Hepatic stellate cell (primary cell): ENCODE measurements around the gene DLG1.
A peak's percentile ranks its signal among the peaks of the same experiment; 100 is the strongest.

ENCODE experiments used
- DNase-seq: peaks from one replicate; pipeline ENCODE4 v3.0.0; 2011; ENCODE audit warnings: low spot score

Gene DLG1

DNA sequence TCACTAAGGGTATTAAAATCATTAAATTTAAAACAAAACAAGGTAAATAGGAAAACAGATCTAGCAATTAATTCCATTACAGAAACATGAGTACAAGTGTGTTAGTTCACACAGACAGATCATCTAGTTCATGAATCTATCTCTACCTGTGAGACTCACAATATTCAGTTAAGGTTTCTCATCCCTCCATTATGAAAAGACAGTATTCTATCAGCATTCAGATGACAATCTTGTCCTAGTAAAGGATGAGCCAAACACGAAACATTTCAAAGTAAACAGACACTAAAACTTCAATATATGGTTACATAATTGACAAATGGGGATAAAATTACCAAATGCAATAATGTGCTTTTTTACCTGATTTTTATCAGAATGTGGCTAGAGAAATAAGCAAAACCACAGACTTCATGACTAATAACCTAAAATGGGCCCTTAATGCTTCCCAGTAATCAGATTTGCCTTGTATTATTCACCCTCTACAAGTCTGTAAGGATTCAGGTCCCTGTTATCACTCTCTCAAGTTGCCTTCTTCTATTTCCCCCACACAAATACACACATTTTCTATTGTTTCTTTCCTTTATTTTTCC, 126.8 kb downstream of the DLG1 start:
- no peak for DNase-seq

DNA sequence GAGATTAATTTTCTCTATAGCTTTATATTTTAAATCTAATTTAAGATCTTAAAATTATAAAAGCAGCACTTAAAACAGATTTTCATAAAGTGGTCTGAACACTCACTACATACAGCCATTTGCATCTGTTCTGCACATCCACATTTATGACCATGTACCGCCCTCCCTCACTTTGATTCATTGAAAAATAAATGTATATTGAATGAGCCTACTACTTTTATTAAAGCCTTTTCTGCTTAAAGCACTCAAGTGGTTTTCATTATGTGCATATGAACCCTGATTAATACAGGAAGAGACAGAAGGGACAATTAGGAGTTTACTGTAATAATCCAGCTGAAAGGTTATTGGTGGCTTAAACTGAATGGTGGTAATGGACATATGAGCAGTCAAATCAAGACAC, 129.4 kb downstream of the DLG1 start:
- DNase-seq = no peak

DNA sequence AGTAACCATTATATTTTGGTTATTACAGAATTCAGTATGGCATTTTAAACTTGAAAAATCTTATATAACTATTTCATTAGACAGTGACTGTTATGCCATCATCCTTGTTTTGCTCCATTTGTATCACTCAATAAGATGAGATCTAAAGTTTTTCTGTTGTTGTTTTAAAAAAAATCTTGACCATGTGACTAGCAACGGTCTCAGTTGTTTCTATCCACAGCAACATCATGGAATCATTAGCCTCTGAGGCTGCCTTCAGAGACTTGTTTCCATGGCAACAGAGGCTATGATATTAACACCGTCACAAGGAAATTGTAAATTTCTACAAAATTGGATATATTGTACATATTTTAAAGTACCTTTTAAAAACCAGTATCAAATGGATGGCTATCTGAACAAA, 129.8 kb downstream of the DLG1 start:
- DNase-seq = no peak

DNA sequence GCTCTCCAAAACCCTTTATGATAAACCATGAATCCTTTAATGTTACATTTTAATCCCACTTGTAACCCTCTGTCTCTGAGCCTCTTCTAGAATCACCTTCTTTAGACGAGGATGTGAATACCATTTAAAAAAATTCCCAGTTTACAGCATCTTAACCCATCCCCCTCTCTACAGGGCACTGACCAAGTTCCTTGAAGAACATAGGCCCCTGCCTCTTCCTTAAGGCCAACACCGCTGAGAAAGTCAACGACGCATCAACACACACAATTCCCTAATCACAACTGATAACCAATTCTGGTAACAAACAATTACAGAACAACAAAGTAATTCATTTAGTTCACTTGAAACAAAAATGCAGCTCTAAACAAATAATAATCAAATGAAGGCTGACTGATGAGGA, 130.3 kb downstream of the DLG1 start:
- DNase-seq = no peak

DNA sequence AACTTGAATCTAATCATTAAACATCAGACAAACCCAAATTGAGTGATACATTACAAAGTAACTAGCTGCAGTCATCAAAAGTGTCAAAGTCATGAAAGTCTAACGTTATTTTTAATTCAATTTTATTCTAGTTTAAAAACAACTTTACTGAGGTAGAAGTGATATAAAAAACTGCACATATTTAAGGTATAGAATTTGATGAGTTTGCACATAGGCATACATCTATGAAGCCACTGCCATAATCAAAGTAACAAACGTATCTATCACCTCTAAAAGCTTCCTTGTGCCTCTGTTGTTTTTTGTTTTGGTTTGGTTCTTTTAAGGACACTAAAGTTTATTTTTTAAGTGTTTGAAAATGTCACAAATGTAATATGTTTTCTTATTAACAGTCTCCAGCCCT, 130.9 kb downstream of the DLG1 start:
- DNase-seq = no peak

DNA sequence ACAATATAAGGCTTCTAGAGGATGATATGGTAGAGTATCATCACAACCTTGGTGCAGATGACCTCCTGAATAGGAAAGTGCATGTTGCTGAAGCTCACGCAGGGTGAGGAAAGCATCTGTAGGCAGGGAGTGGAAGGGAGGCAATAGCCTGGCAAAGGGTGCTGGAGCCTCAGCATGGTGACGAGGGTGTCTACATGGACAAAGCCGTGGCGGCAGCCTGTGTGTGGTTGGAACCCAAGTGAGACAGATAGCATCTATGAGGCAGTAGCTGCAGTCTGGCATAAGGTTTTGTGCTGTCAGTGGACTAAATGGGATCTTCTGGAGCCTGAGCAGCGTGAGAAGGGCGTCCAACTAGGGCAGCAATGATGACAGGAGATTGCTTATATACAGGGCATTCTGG, 132.5 kb downstream of the DLG1 start:
- no peak for DNase-seq

DNA sequence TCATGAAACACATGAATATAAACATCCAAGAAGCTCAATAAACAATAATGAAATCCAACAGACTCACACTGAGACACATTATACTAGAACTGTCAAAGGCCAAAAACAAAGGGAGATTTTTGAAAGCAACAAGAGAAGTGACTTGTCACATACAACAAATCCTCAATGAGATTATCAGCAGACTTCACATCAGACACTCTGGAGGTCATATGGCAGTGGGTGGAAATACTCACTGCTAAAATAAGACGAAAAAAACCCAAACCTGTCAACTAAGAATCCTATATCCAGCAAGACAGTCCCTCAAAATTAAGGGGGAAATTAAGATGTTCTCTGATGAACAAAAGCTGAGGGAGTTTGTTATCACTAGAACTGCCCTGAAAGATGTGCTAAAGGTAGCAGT, 143.4 kb downstream of the DLG1 start:
- no peak for DNase-seq

DNA sequence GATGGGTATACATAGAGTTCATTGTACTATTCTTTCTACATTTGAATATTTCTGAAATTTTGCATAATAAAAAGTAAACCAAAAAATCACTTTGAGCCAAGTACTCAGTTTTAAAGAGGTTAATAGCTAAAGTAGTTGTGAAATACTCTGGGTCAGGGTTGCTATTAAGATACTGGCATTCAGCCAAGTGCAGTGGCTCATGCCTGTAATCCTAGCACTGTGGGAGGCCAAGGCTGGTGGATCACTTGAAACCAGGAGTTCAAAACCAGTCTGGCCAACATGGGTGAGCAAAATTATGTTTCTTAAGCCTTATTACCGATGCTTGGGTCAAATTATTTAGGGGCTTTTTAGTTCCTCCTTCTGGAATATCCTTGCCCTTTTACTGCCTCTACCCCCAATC, 146.8 kb downstream of the DLG1 start:
- peak; percentile 4 for DNase-seq

DNA sequence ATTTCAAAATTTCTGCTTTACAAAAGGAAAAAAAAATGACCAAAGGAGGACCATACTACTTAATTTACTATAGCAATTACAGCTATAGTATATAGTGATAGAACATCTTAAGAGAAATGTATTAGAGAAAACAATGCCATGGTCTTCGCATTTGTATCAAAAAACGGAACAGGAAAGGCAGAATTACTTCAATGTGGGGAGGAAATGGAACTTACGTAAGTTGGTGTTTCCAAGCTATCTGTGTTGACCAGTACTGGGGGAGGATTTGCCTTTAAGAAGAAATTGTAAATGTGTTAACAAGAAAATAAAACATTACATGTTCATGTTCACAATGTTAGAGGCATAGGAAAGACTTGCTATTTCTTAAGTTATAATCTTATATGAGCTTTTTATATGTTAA, 148.9 kb downstream of the DLG1 start:
- no peak for DNase-seq

DNA sequence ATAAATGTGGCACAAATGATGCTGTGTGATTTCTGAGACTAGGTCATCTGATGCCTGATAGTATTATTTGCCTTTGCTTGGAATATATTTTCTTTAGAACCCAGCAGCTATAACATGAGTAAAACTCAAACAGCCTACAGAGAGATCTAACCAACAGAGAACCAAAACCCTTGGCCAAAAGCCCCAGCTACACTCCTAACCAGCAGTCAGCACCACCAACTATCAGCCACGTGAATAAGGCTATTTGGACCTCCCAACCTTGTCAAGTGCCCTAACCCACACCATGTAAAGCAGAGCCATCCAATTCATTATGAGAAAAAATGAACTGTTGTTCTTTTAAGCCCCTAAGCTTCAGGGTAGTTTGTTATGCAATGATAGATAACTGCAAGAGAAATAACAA, 154.2 kb downstream of the DLG1 start:
- no peak for DNase-seq

DNA sequence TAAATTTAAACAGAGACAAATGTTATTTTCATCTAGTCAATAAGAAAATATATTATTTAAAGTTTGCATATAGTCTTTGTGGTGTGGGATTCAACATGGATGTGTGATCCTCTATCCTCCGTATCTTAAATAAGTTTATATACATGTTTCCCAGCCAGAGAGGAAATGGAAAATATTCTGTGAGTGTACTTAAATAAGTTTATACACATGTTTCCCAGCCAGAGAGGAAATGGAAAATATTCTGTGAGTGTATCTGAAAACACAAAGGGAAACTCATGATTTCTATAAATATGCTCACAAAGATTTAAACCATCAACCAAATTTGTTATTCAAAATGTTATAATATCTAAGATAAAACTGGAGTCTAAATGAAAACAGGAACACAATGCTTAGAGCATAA, 158.8 kb downstream of the DLG1 start:
- no peak for DNase-seq

DNA sequence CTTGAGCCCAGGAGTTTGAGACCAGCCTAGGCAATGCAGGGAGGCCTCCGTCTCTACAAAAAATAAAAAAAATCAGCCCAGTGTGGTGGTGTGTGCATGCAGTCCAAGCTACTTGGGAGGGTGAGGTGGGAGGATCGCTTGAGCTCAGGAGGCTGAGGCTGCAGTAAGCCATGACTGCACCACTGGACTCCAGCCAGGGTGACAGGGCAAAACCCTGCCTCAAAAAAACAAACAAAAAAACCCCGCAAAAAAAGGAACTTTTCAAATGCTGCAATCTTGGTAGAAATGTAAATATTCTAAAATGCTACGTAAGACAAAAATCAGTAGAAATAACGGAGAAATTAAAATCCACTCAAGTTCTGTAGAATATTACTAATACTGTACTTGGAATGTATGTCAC, 160.7 kb downstream of the DLG1 start:
- DNase-seq = no peak

DNA sequence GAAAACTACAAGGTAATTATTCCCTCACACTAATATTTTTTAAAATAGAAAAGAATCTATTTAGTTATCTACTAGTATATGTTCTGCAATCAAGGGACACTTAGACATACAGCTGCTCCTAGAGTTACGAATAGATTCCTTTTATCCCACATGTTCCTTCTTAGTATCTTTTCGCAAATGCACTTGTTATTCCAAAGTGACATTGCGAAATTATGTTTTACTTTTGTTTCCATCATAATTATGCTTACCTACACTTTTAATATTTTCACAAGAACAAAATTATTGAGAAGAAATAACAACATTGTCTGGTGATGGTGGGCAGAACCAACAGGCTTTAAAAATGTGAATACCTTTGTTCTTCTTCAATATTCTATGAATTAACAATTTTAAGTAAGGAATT, 161.7 kb downstream of the DLG1 start:
- DNase-seq = no peak

DNA sequence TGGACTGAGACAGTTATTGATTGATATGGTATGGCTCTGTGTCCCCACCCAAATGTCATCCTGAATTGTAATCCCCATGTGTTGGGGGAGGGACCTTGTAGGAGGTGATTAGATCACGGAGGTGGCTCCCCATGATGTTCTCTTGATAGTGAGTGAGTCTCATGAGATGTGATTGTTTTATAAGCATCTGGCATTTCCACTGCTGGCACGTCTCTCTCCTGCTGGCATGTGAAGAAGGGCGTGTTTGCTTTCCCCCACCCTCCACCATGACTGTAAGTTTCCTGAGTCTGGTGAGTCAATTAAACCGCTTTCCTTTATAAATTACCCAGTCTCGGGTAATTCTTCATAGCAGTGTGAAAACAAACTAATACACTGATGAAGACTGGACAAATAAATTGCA, 163.2 kb downstream of the DLG1 start:
- no peak for DNase-seq

DNA sequence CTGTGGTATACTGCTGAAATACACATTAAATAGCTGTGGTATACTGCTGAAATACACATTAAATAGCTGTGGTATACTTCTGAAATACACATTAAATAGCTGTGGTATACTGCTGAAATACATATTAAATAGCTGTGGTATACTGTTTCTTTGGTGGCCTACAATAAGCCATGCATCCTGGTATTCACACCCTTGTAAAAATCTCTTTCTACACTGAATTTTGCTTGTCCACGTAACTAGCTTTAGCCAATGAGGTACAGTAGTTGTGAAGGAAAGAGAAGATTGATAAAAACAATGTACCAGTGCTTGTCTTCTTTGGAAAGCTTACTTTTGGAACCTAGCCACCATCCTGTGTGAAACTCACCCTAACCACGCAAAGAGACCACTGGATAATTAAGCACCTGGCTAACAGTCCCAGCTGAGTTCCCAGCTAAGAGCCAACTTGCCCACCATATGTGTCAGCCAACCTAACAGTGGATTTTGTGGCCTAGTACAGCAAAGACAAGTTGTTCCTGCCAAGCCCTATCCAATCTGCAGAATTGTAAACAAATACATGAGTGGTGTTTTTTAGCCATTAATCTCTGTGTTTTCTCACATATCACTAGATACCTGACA, 165.4 kb downstream of the DLG1 start:
- no peak for DNase-seq

DNA sequence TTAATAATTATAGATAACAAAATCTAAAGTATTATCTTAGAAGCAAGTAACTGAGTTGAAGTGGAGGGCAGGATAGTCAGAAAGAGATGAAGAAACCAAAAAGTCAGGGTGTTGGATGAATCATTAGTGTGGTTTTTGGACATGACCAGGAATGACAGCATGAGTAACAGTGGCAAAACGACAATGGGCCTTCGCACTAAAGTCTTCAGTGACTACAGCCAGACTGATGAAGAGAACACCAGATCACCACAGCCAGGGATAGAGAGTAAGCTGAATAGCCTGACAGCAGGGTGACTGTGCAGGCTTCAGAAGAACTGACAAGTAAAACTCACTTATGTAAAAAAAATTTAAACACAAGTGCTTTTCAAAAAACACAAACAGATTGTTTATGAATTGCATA, 172.8 kb downstream of the DLG1 start:
- no peak for DNase-seq

DNA sequence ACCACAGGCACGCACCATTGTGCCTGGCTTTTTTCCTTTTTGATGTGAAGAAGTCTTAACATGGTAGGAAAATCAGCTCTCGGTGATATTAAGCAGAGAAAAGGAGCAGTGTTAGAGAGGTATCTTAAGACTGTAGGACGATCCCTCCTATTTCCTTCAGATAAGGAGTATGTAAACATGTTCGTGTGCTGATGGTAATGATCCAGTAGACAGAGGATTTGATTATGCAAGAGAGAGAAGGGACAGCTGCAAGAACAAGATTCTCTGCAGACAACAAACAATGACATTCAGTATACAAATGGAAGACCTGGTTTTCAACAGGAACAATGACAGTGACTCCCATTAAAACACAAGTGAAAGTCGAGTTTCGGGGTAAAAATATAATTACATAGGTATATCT, 173.7 kb downstream of the DLG1 start:
- no peak for DNase-seq

DNA sequence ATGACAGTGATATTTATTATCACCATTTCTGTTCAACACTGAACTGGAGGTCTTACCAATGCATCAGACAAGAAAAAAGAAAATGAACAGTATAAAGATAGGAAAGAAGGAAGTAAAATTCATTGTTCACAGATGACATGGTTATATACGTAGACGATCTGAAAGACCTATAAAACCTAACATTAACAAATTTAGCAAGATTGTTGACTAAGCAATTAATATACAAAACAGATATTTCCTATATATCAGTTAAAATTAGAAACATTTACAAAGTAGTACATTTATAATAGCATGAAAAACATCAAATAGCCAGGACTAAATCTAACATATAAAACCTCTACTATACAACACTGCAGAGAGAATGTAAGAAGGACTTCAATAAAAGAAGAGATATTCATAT, 176.0 kb downstream of the DLG1 start:
- no peak for DNase-seq

DNA sequence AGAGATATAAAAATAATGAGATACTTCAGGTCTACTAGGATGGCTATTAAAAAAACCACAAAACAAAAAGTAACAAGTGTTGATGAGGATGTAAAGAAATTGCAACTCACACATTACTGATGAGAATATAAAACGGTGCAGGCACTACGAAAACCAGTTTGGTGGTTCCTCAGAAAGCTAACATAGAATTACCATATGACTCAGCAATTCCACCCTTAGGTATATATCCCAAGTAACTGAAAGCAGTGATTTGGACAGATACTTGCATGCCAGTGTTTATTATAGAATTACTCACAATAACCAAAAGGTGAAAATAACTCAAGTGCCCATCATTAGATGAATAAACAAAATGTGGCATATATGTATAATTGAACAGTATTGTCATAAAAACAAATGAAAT, 181.3 kb downstream of the DLG1 start:
- DNase-seq = no peak

DNA sequence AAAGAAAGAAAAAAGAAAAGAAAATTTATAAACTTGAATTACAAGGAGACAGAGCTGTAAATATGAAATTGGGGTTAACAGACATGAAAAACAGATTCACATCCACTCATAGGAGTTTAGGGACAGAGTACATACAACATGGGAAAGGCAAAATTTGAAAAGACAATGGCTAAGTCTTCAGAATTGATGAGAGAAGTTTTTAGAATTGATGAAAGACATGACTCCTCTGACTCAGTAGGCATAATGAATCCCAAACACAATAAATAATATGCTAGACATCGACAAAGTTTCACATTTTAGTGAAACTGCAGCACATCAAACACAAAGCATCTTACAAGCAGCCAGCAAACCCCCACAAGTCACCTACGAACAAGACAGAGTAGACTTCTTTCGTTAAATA, 184.4 kb downstream of the DLG1 start:
- DNase-seq = no peak

DNA sequence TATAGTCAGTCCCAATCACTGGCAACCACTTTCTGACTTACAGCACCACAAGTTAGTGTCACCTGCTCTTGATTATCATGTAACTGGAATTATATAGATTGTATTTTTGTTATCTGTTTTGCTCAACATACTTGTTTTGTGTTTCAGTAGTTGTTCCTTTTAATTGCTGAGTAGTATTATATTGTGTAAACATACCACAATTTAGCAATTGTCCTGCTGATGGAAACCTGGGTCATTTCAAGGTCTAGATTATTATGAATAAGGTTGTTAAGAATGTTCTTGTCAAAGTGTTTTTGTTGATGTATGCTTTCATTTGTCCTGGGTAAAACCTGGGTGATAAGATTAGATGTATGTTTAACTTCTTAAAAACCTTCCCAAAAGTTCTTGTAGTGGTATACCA, 186.7 kb downstream of the DLG1 start:
- no peak for DNase-seq

DNA sequence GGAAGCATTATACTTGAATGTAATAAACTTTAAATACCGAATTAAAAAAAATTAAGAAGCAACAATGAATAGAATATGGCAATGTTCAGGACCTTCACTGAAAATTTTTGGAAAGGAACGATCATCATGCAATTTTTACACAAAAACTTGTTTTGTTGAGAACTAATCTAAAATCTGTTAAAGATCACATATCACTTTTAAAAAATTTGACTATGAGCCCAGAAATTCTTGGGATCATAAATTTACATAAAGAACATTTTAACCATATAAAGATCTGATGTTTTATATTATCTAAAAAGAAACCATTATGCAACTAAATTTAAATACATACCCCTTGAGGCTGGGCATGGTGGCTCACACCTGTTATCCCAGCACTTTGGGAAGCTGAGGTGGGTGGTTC, 192.6 kb downstream of the DLG1 start:
- DNase-seq = no peak

DNA sequence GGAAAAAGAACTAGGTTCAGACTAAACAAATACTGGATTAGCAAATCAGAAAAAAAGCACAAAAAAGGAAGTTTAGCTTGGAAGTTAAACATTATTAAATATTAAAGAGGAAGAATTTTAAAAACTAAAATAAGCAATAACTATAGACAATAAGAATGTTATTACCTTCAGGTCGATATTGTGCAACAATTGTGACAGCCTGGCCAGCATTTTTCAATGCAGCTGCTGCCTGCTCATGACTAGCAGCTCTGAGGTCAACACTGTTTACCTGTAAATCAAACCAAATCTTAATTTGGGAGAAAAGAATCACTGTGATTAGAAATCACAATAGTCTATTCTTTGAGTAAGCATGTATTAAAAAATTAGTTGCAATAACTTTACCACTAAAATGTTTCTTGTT, 193.7 kb downstream of the DLG1 start:
- DNase-seq = no peak

DNA sequence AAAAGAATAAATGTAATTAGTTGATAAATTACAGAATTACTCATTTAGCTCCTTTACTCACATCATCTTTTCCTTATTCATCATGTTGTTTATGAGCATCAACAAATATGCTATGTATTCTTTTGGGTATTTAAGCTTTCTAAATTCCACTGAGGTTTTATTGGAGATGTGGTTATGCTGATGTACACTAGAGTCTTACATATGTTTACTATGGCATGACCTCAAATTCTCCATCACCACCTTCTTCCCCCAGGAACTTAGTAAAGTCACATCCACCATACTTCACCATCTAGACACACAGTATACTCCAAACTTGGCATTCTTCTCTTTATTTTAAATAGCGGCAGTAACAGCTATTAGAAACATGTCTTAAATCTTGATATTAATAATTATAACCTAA, 194.6 kb downstream of the DLG1 start:
- no peak for DNase-seq

DNA sequence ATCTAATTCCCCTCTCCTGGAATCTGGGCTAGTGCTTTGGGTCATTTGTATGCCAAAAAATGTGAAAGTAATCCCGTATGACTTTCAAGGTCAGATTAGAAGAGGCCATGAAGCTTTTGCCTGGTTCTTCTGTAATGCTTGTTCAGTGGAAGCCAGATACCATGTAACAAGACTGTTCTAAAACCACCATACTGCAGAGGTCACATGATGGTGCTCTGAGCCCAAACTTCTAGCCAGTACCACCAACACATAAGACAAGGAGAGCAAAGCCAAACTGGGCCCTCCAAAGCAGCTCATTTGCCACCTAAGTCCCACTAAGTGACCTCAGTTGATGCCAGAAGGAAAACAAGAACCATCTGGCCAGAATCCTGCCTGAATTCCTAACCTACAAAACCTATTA, 204.5 kb downstream of the DLG1 start:
- DNase-seq = no peak
